GM12872 (cell line): Measurements from ENCODE around the gene SPSB1.

Experiments
- CTCF ChIP-seq: IDR thresholded peaks from 3 replicates; pipeline ENCODE4 v1.5.1; 2011; ENCODE audit warnings: low read depth, mild to moderate bottlenecking, low read length, moderate library complexity; ENCODE audit not compliant: insufficient read depth

SPSB1 gene

GRCh38 chr1:9324246-9325096, 31.8 kb downstream of the SPSB1 start:
- TF ChIP-seq CTCF = no peak

DNA sequence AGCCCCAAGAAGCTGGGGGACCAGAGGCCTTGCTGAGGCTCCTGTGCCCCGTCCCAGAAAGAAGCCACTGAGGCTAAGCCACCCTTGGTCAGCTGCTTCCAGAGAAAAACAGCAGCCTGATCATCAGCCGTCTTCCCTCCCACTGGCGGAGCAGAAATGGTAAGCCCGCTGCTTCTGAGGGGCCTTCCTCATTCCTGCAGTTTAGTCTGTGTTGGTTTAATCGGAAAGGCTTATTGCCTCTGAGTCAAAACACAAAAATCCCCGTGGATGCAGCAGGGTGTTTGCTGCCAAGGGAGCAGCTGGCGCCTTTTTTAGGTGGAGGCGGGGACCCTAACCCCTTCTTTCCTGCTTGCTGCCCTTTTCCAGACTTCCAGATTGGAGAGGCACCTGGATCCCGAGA, 33.9 kb downstream of the SPSB1 start:
- TF ChIP-seq CTCF = no peak

- TF ChIP-seq CTCF = no peak
These were observed 35.5 kb downstream of the SPSB1 start for GRCh38 chr1:9328201-9328600.

GRCh38 chr1:9328715-9329114, 36.0 kb downstream of the SPSB1 start:
- TF ChIP-seq CTCF = no peak

GRCh38 chr1:9331016-9331415, 38.3 kb downstream of the SPSB1 start:
- no peak for TF ChIP-seq CTCF

GRCh38 chr1:9331558-9332346, 39.1 kb downstream of the SPSB1 start:
- TF ChIP-seq CTCF = no peak

GRCh38 chr1:9332513-9333143, 39.9 kb downstream of the SPSB1 start:
- no peak for TF ChIP-seq CTCF
